GM18520 (cell line): ENCODE data around the gene TADA2A.
"Not testable (repeated sequence)": the region's sequence is repeated elsewhere in the genome, so short reads cannot be mapped to it uniquely, and the experiment has no call there.

Experiments
- ATAC-seq: cut with Tn5 transposase; IDR thresholded peaks from one replicate; pipeline ENCODE4 v1.9.1; 2021; ENCODE audit not compliant: unreplicated experiment

TADA2A gene

GRCh38 chr17:37490638-37491614, 84.2 kb downstream of the TADA2A start:
- no peak for ATAC-seq

DNA sequence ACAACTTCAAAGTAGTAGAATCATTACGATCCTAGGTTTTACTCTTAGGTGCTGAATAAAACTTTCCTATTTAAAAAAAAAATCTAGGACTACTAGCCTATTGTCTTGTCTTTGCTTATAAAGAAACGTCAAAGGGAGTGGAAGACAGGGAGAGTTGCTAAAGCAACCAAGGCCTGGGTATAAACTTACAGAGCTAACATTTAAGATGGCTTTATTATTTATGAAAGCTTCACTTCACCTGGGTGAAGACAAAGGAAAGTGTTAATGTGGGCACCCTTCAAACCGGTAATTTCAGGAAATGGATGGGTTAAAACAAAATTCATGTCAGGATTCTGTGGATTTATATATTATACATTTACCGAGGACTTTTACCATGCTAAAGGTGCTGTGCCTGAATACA, 85.5 kb downstream of the TADA2A start:
- ATAC-seq = no peak

GRCh38 chr17:37493249-37494027, 86.8 kb downstream of the TADA2A start:
- ATAC-seq = no peak

DNA sequence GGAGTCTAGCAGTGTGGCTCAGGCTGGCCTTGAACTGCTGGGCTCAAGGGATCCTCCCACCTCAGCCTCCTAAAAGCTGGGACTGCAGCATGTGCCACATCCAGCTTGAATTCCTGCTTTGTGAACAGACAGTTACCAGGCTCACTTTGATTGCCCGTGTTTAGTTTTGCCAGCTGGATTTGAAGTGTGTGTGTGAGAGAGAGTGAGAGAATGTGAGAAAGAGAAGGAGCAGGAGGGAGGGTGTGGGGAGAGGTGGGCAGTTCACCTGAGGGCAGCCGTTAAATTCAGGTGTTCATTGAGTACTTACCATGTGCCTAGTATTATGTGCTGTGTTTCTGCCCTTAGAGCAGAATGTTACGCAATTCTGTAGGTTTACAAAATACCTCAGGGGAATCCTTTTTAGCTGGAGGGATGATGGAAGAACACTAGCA, 87.7 kb downstream of the TADA2A start:
- no peak for ATAC-seq

DNA sequence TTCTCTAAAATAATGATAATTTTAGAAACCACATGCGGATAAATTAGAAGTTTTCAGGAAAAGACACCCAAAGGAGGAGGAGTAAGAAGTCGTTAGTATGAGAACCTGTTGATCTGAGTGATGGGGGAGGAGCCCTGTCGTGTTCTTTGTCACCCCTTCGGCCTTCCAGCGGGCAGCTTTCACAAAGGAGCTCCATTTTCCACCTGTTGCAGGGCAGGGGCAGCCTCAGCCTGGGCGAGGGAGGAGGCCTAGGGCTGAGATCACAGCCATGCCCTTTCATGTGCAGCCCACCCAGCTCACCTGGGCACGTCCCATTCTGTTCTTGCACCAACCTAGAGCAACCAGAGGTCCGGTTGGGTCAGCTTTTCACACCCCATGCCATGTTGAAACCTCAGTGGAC, 88.3 kb downstream of the TADA2A start:
- no peak for ATAC-seq

DNA sequence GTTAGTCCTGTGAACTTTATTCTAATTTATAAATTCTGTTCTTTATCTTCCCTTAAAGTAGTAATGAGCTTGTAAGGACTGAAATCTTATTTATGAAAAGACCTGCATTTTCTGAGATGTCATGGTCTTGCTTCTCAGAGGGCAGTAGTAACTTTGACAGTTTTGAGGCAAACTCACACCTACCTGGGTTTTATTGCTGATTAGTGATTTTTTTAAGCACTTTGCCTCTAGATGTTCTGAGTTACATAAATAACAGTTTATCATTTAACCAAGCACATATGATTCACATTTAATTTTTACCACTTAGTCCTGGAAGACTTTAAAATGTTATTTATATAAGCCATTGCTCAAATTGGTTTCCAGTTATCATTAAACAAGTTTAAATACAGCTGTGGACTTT, 93.7 kb downstream of the TADA2A start:
- ATAC-seq = no peak

DNA sequence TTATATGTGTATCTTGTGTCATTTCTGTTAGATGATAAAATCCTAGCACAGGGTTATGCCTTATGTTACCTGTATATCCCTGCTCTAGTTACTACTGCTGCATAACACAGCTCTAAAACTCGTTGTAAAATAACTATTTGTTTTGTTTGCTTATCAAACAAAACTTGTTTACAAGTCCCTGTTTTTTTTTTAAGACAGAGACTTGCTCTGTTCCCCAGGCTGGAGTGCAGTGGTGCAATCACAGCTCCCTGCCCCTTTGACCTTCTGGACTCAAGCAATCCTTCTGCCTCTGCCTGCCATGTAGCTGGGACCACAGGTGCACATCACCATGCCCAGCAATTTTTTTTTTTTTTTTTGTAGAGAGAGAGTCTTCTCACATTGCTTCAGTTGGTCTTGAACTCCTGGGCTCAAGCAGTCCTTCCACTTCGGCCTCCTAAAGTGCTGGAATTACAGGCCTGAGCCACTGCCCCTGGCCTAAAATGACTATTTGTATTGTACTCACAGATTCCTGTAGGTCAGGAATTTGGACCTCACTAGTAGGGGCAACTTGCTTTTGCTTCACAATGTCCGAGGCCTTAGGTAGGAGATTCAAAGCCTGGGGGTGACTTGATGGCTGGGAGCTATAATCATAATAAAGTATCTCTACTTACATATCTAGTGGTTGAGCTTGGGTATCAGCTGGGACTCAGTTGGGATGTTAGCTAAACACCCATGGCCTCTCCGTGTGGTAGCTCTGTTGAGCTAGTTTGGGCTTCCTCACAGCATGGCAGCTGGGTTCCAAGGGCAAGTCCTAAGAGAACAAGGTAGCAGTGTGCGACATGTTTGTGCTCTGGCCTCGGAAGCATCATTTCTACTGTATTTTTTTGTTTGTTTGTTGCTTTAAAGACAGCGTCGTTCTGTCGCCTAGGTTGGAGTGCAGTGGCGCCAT, 95.6 kb downstream of the TADA2A start:
- no peak for ATAC-seq

DNA sequence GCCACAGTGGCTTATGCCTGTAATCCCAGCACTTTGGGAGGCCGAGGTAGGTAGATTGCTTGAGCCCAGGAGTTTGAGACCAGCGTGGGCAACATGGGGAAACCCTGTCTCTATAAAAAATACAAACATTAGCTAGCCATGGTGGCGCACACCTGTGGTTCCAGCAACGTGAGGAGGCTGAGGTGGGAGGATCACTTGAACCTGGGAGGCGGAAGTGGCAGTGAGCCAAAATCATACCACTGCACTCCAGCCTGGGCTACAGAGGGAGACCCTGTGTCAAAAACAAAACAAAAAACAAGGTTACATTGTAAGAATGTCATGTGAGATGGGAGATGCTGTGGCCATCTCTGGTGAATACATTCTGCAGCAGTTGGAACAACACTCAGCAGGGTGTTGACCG, 96.5 kb downstream of the TADA2A start:
- ATAC-seq = no peak

- ATAC-seq = no peak
Observed at GRCh38 chr17:37505333-37505732, 98.6 kb downstream of the TADA2A start.

- no peak for ATAC-seq
Observed at GRCh38 chr17:37506678-37507077, 100.0 kb downstream of the TADA2A start.

DNA sequence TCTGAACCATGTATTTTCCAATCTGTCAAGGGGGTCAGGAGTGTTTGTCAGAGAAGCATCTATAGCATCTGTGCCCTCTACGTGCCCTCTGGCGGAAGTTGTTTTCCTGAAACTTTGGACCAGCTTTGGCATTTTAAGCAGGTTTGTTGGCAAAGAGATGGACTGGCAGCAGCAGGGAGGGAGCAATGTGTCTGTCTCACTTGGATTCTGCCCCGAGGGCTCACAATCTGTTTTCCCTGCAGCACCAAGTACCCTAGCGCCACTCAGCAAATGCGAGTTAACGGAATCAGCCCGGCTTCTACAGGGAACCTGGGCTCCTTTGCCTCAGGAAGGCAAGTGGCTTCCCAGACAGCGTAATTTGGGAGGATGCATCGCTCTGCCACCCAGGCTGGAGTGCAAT, 100.4 kb downstream of the TADA2A start:
- ATAC-seq = no peak

- no peak for ATAC-seq
Observed at GRCh38 chr17:37510056-37510455, 103.4 kb downstream of the TADA2A start.

- ATAC-seq = not testable (repeated sequence)
Observed at GRCh38 chr17:37511642-37512041, 105.0 kb downstream of the TADA2A start.

GRCh38 chr17:37512442-37513068, 105.9 kb downstream of the TADA2A start:
- ATAC-seq = no peak

- ATAC-seq = no peak
Observed at GRCh38 chr17:37513711-37514110, 107.0 kb downstream of the TADA2A start.

- no peak for ATAC-seq
Observed at GRCh38 chr17:37516127-37516571, 109.5 kb downstream of the TADA2A start.

GRCh38 chr17:37517881-37518280, 111.2 kb downstream of the TADA2A start:
- ATAC-seq = no peak

- no peak for ATAC-seq
Observed at GRCh38 chr17:37518826-37519225, 112.1 kb downstream of the TADA2A start.

GRCh38 chr17:37519251-37519985, 112.7 kb downstream of the TADA2A start:
- ATAC-seq = no peak

- ATAC-seq = no peak
Observed at GRCh38 chr17:37520174-37520573, 113.5 kb downstream of the TADA2A start.
